Gastrocnemius medialis (tissue), 4 donors: ENCODE measurements around the gene ARFGEF3. TPM values are rescaled to one million over a fixed set of nuclear protein-coding genes. Genes with fewer than 3 reads are reported as not detected.

Experiments used
- ATAC-seq, 2 donors: fragments of 150-250 bp; one replicate each; pipeline ENCODE4 v1.9.1; 2016
- DNase-seq, 2 donors: peaks; one replicate each; pipeline ENCODE4 v3.0.0-alpha.2; 2019
- H3K27ac ChIP-seq, 4 donors: fragments of 200-600 bp; sonication (generic); 1 replicate in 1 of 4; 2 replicates in 3 of 4; pipeline ENCODE4 v1.5.1; 2016 to 2018; ENCODE audit warnings: mild to moderate bottlenecking in 2 of 4, moderate library complexity in 1 of 4
- H3K27me3 ChIP-seq, 3 donors: fragments of 200-600 bp; sonication (generic) in 2 of 3; 1 replicate in 1 of 3; 2 replicates in 2 of 3; pipeline versions ENCODE4 v1.5.1 to v1.6.0; 2016 to 2019; ENCODE audit warnings: mild to moderate bottlenecking in 1 of 3, moderate library complexity in 1 of 3
- H3K36me3 ChIP-seq, 2 donors: fragments of 200-600 bp; sonication (generic) in 1 of 2; one replicate each; pipeline ENCODE4 v1.5.1; 2017 to 2018
- H3K4me1 ChIP-seq, 2 donors: fragments of 200-600 bp; sonication (generic) in 1 of 2; one replicate each; pipeline ENCODE4 v1.5.1; 2016 to 2017; ENCODE audit warnings: mild to moderate bottlenecking in 2 of 2
- H3K4me3 ChIP-seq, 4 donors: fragments of 200-600 bp; sonication (generic) in 3 of 4; 1 replicate in 1 of 4; 2 replicates in 3 of 4; pipeline ENCODE4 v1.5.1; 2016 to 2019; ENCODE audit warnings: mild to moderate bottlenecking in 2 of 4
- H3K9me3 ChIP-seq, 3 donors: fragments of 200-600 bp; sonication (generic) in 2 of 3; 1 replicate in 1 of 3; 2 replicates in 2 of 3; pipeline ENCODE4 v1.5.1; 2016 to 2019
- CTCF ChIP-seq, 5 experiments: fragments of 450-650 bp in 3 of 5; fragments of 200-600 bp in 2 of 5; sonication (generic) in 2 of 5; IDR thresholded peaks in 4 of 5; conservative IDR thresholded peaks in 1 of 5; 1 replicate in 4 of 5; 2 replicates in 1 of 5; pipeline ENCODE4 v1.5.1; 2016 to 2019; ENCODE audit warnings: antibody characterized with exemption in 5 of 5, mild to moderate bottlenecking in 3 of 5, moderate library complexity in 3 of 5
- POLR2A ChIP-seq, 2 donors: fragments of 450-650 bp; IDR thresholded peaks; one replicate each; pipeline ENCODE4 v1.6.1; 2017; ENCODE audit warnings: antibody characterized with exemption in 2 of 2, mild to moderate bottlenecking in 2 of 2, moderate library complexity in 2 of 2
- in situ Hi-C, 4 donors: fragments of 200-750 bp; cut with MboI; loops; one replicate each; pipeline versions ENCODE4 v1.15.0 to v1.8.0; 2017; ENCODE audit warnings: low sequenced_read_pairs in 4 of 4
- intact Hi-C: fragments of 100-400 bp; cut with DNase I; formaldehyde crosslinking; loops from one replicate; pipeline ENCODE4 v1.15.1; 2023; ENCODE audit warnings: low total_unique reads
- total RNA-seq, 4 donors: library from RNA; depleted of rRNA; stranded (reverse); fragments of >200 nt; gene quantifications; one replicate each; pipeline versions ENCODE4 v1.1.0 to v1.2.3, GENCODE V29; 2016

Gene ARFGEF3
- total RNA-seq, 4 donors from 2014 or later: 0.40 to 0.78 (median 0.52) TPM

- in situ Hi-C loops (no loop called here), intact Hi-C loops (no loop called here)
- DNase-seq (no peak), ATAC-seq (no peak)
- H3K36me3 ChIP-seq: no peaks in the 10 kb centered on the region
- H3K4me3 ChIP-seq: no peak overlapping the region
- no peaks in the 10 kb centered on the region for H3K4me1 ChIP-seq
- no peaks in the 10 kb centered on the region for H3K9me3 ChIP-seq
- H3K27ac ChIP-seq: no peak overlapping the region
- H3K27me3 ChIP-seq: no peaks in the 10 kb centered on the region
- TF ChIP-seq CTCF (IDR thresholded peaks at IDR 0.05 in 4 of 5, conservative IDR thresholded peaks at IDR 0.05 in 1 of 5): no peak
- TF ChIP-seq POLR2A (IDR thresholded peaks at IDR 0.05): no peak
These were observed 22.5 kb downstream of the ARFGEF3 start for GRCh38 chr6:138184230-138184629.

GRCh38 chr6:138187156-138187555 lies 25.4 kb downstream of the ARFGEF3 start:
- intact Hi-C loops: no loop called here
- no peaks in the 10 kb centered on the region for H3K9me3 ChIP-seq
- DNase-seq (no peak), ATAC-seq (no peak)
- in situ Hi-C loops: no loop called here
- no peaks in the 10 kb centered on the region for H3K36me3 ChIP-seq
- TF ChIP-seq CTCF (IDR thresholded peaks at IDR 0.05 in 4 of 5, conservative IDR thresholded peaks at IDR 0.05 in 1 of 5): no peak
- no peak for TF ChIP-seq POLR2A (IDR thresholded peaks at IDR 0.05)
- no peak overlapping the region for H3K27ac ChIP-seq
- no peak overlapping the region for H3K4me3 ChIP-seq
- H3K27me3 ChIP-seq: no peaks in the 10 kb centered on the region
- no peaks in the 10 kb centered on the region for H3K4me1 ChIP-seq

- TF ChIP-seq POLR2A (IDR thresholded peaks at IDR 0.05): no peak
- no peak for TF ChIP-seq CTCF (IDR thresholded peaks at IDR 0.05 in 4 of 5, conservative IDR thresholded peaks at IDR 0.05 in 1 of 5)
- Histone ChIP-seq H3K36me3 (no peaks in the 10 kb centered on the region), H3K9me3 (no peaks in the 10 kb centered on the region), H3K4me1 (no peaks in the 10 kb centered on the region), H3K27me3 (no peaks in the 10 kb centered on the region), H3K27ac (no peak overlapping the region), H3K4me3 (no peak overlapping the region)
- DNase-seq: no peak
- no peak for ATAC-seq
- in situ Hi-C loops (no loop called here), intact Hi-C loops (no loop called here)
These were observed 26.7 kb downstream of the ARFGEF3 start for GRCh38 chr6:138188278-138188941.

- DNase-seq (no peak), ATAC-seq (no peak)
- H3K36me3 ChIP-seq: no peaks in the 10 kb centered on the region
- no peaks in the 10 kb centered on the region for H3K27me3 ChIP-seq
- no peaks in the 10 kb centered on the region for H3K4me1 ChIP-seq
- TF ChIP-seq CTCF (IDR thresholded peaks at IDR 0.05 in 4 of 5, conservative IDR thresholded peaks at IDR 0.05 in 1 of 5) (no peak), POLR2A (IDR thresholded peaks at IDR 0.05) (no peak)
- H3K4me3 ChIP-seq: no peak overlapping the region
- intact Hi-C loops: no loop called here
- H3K27ac ChIP-seq: no peak overlapping the region
- in situ Hi-C loops: no loop called here
- no peaks in the 10 kb centered on the region for H3K9me3 ChIP-seq
These were observed 32.5 kb downstream of the ARFGEF3 start for GRCh38 chr6:138194287-138194686.
